Mucosa of descending colon (tissue), 3 donors: ENCODE data around the gene ZFAND2A. TPM values are rescaled to one million over a fixed set of nuclear protein-coding genes. Genes with fewer than 3 reads are reported as not detected.

Experiments
- ATAC-seq: fragments of 200-7000 bp; cut with Tn5 transposase; one replicate; pipeline ENCODE4 v1.9.1; 2020; ENCODE audit warnings: mild to moderate bottlenecking, moderate library complexity
- DNase-seq, 3 donors: peaks; one replicate each; pipeline ENCODE4 v3.0.0-alpha.2; 2020
- H3K36me3 ChIP-seq: fragments of 200-600 bp; one replicate; pipeline ENCODE4 v1.8.0; 2021; ENCODE audit warnings: low read depth, mild to moderate bottlenecking
- H3K4me1 ChIP-seq: fragments of 200-600 bp; one replicate; pipeline ENCODE4 v1.8.0; 2021; ENCODE audit warnings: low read depth, mild to moderate bottlenecking
- H3K4me3 ChIP-seq: fragments of 200-600 bp; one replicate; pipeline ENCODE4 v1.8.0; 2021; ENCODE audit warnings: mild to moderate bottlenecking
- H3K9me3 ChIP-seq: fragments of 200-600 bp; one replicate; pipeline ENCODE4 v1.8.0; 2021; ENCODE audit warnings: mild to moderate bottlenecking
- intact Hi-C, 2 donors: fragments of 100-400 bp; cut with DNase I in 1 of 2; cut with micrococcal nuclease in 1 of 2; formaldehyde crosslinking; loops; one replicate each; pipeline versions ENCODE4 v1.11.0 to v1.11.1; 2022; cut with DNase I, micrococcal nuclease
- total RNA-seq, 3 donors: library from RNA; stranded (reverse); fragmentation: NEBNext Ultra II Directional in 2 of 3; extraction: Animal tissue kit (Norgen Biotek cat#: 25700) in 2 of 3; gene quantifications; one replicate each; pipeline versions ENCODE4 v1.2.1 to v1.2.4, GENCODE V29; 2021 to 2023
- TF ChIP-seq, protein P1 (sequence below): fragments of 200-600 bp; IDR thresholded peaks from one replicate; pipeline ENCODE4 v1.8.0; 2022; ENCODE audit warnings: antibody characterized with exemption, mild to moderate bottlenecking
- donor health status: DM: no; HTN: no; CAD: no; lungs with moderate emphysema.
- donor health status: DM: no; HTN: no; CAD: no.
- donor health status: DM: no; HTN: yes; CAD: no.

Gene ZFAND2A
- total RNA-seq, 3 donors from 2014 or later = 39.3 to 49.9 (median 45.3) TPM

DNA sequence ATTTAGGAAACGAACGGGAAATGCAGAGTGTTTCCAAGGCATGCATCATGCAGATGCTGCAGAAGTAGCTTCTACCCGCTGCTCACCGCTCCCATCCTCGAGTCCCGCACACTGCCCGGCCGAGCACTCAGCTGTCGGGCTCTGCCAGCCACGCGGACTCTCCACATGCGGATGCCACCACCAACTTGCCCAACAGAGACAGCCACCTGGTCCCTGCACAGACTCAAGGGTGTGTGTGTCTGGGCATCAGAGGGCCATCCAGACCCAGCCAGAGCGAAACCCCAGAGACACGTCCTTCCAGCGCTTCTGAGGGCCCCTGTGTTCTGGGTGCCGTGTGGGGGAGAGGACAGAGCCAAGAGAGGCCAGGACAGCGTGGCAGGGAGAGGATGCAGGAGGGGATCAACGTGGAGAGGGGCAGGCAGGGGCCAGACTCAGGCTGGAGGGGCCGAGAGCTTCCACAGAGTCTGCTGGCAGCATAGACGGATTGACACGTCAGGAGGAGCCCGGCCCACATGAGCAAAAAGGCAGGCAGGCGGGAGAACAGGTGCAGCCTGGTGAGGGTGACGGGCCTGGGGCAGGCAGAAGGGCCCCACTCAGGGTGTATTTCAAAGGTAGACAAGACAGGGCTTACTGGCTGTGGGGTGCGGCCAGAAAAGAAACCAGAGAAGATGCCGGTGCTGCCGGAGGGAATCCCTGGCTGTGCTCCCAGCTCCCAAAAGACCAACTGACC, 53.8 kb downstream of the ZFAND2A start:
- ATAC-seq = no peak
- Histone ChIP-seq H3K36me3 (no peaks in the 10 kb centered on the region), H3K4me3 (no peak overlapping the region), H3K4me1 (no peaks in the 10 kb centered on the region), H3K9me3 (no peaks in the 10 kb centered on the region)
- intact Hi-C loops = no loop called here
- peak in 1 of 3 donors; percentile 27 for DNase-seq
- TF ChIP-seq, protein P1, sequence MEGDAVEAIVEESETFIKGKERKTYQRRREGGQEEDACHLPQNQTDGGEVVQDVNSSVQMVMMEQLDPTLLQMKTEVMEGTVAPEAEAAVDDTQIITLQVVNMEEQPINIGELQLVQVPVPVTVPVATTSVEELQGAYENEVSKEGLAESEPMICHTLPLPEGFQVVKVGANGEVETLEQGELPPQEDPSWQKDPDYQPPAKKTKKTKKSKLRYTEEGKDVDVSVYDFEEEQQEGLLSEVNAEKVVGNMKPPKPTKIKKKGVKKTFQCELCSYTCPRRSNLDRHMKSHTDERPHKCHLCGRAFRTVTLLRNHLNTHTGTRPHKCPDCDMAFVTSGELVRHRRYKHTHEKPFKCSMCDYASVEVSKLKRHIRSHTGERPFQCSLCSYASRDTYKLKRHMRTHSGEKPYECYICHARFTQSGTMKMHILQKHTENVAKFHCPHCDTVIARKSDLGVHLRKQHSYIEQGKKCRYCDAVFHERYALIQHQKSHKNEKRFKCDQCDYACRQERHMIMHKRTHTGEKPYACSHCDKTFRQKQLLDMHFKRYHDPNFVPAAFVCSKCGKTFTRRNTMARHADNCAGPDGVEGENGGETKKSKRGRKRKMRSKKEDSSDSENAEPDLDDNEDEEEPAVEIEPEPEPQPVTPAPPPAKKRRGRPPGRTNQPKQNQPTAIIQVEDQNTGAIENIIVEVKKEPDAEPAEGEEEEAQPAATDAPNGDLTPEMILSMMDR = no peak

DNA sequence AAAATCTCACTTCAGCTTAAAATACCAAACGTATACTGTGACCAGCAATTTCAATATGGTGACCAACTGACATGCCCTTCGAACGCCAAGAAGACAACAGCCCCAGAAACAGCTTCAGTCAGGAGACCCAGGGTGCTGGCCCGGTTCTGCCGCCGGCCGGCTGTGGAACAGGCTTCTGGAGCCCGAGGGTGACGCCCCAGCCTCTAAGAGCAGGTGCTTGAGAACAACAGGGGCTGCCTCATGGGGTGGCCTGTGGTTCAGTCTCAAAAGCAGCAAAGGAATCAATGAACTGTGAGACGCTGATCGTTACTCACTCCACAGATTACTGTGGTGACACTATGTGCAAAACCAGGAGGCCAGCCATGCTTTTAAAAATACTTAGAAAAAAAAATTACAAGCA, 54.8 kb downstream of the ZFAND2A start:
- peak in 1 of 3 donors; percentile 31 for DNase-seq

GRCh38 chr7:1104516-1105179, 55.3 kb downstream of the ZFAND2A start:
- no peak for ATAC-seq
- intact Hi-C loops = no loop called here
- TF ChIP-seq, protein P1 = no peak
- H3K9me3 ChIP-seq = no peaks in the 10 kb centered on the region
- no peaks in the 10 kb centered on the region for H3K4me1 ChIP-seq
- no peak overlapping the region for H3K4me3 ChIP-seq
- DNase-seq = no peak
- H3K36me3 ChIP-seq = no peaks in the 10 kb centered on the region

More for the DNA sequence above, 54.8 kb downstream of the ZFAND2A start:
- TF ChIP-seq, protein P1 = no peak
- no peak for ATAC-seq
- no peaks in the 10 kb centered on the region for H3K4me1 ChIP-seq
- intact Hi-C loops = no loop called here
- no peak overlapping the region for H3K4me3 ChIP-seq
- no peaks in the 10 kb centered on the region for H3K36me3 ChIP-seq
- no peaks in the 10 kb centered on the region for H3K9me3 ChIP-seq

DNA sequence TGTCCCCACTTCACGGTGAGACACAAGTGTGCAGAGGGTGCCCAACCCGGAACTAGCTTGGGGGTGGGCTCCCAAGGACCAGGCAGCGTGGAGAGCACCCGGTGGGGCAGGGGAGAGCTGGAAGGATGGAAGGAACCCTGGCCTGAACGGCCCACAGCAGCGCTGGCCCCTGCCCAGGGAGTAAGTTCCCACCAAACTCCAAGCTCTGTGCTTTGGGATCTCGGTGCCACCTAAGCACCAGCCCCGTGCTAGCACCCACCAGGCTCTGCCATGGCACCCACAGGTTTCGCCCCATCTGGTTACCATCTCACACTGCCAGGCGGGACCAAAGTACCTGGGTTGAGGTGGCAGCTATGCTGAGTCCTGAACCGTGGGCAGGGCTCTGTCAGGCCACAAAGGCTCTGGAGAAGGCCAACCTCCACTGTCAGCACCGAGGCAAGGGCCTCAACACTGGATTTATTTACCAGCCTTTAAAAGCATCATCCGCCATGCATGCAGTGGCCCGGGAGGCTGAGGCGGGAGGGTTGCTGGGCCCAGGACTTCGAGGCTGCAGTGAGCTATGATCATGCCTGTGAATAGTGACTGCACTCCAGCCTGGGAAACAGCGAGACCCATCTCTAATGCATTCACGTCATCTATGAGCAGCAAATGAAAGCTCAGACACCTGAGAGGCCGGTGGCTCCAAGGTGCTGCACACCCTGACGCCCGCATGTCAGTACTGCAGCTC, 56.0 kb downstream of the ZFAND2A start:
- intact Hi-C loops = no loop called here
- TF ChIP-seq, protein P1 = no peak
- ATAC-seq (no peak), DNase-seq (peak in 1 of 3 donors; percentile 31)
- H3K4me1 ChIP-seq = no peaks in the 10 kb centered on the region
- H3K36me3 ChIP-seq = no peaks in the 10 kb centered on the region
- no peaks in the 10 kb centered on the region for H3K9me3 ChIP-seq
- H3K4me3 ChIP-seq = no peak overlapping the region

GRCh38 chr7:1103009-1103788, 56.8 kb downstream of the ZFAND2A start:
- peak in 1 of 3 donors; percentile 36 for DNase-seq

More at GRCh38 chr7:1103009-1103788, 56.8 kb downstream of the ZFAND2A start:
- intact Hi-C loops = no loop called here
- H3K9me3 ChIP-seq = no peaks in the 10 kb centered on the region
- peak; percentile 22 for ATAC-seq
- no peak overlapping the region for H3K4me3 ChIP-seq
- H3K4me1 ChIP-seq = no peaks in the 10 kb centered on the region
- TF ChIP-seq, protein P1 = no peak
- H3K36me3 ChIP-seq = no peaks in the 10 kb centered on the region
